IMR-90 (cell line): ENCODE measurements around the gene ST3GAL3. TPM values are rescaled to one million over a fixed set of nuclear protein-coding genes. Genes with fewer than 3 reads are reported as not detected.

Experiments
- ATAC-seq: fragments of 200-7000 bp; cut with Tn5 transposase; 2 replicates; pipeline ENCODE4 v1.9.1; 2020; ENCODE audit warnings: low read depth, mild to moderate bottlenecking, moderate library complexity
- BruUV-seq: library from RNA; stranded (reverse); fragments of 400-500 nt; replicated peaks from 2 replicates; lab custom pipeline; 2021; lab: Mats Ljungman, UMichigan
- CTCF ChIA-PET: fragments of 300-600 bp; formaldehyde crosslinking; extraction: SDS; loops from one replicate; lab custom pipeline; 2021; ENCODE audit warnings: antibody characterized with exemption; lab: Yijun Ruan, JAX
- POLR2A ChIA-PET: fragments of 300-600 bp; sonication (Branson Sonifier 250); formaldehyde crosslinking; loops from one replicate; lab custom pipeline; 2022; ENCODE audit warnings: antibody characterized with exemption; ENCODE audit not compliant: unreplicated experiment; lab: Charles Lee
- DNase-seq: peaks from one replicate; pipeline ENCODE4 v3.0.0; 2013
- H2AFZ ChIP-seq: replicated peaks from 2 replicates; pipeline ENCODE3; 2013; ENCODE audit warnings: low read length, mild to moderate bottlenecking; ENCODE audit not compliant: poor library complexity
- H2AK5ac ChIP-seq: 2 replicates; pipeline ENCODE4 v1.6.1; 2013; ENCODE audit warnings: low read depth, low read length, inconsistent platforms
- H2AK9ac ChIP-seq: replicated peaks from 2 replicates; pipeline ENCODE3; 2013; ENCODE audit warnings: mild to moderate bottlenecking, low read depth, low read length, moderate library complexity; ENCODE audit not compliant: poor library complexity
- H2BK120ac ChIP-seq: 2 replicates; pipeline ENCODE4 v1.6.1; 2013; ENCODE audit warnings: low read depth, low read length, inconsistent platforms
- H2BK15ac ChIP-seq: 3 replicates; pipeline ENCODE4 v1.6.1; 2013; ENCODE audit warnings: low read depth, low read length, inconsistent platforms
- H2BK20ac ChIP-seq: 2 replicates; pipeline ENCODE4 v1.6.1; 2013; ENCODE audit warnings: low read depth, mild to moderate bottlenecking, inconsistent platforms, low read length, moderate library complexity
- H2BK5ac ChIP-seq: 2 replicates; pipeline ENCODE4 v1.6.1; 2013; ENCODE audit warnings: mild to moderate bottlenecking, low read depth, low read length, inconsistent platforms; ENCODE audit not compliant: poor library complexity, severe bottlenecking
- H3K14ac ChIP-seq: replicated peaks from 2 replicates; pipeline ENCODE4 v1.6.1; 2013; ENCODE audit warnings: low read depth, low read length, inconsistent platforms
- H3K18ac ChIP-seq: 2 replicates; pipeline ENCODE4 v1.6.1; 2013; ENCODE audit warnings: low read depth, low read length, control low read depth
- H3K23ac ChIP-seq: 2 replicates; pipeline ENCODE4 v1.6.1; 2013; ENCODE audit warnings: low read depth, low read length, inconsistent platforms
- H3K27ac ChIP-seq: 2 replicates; pipeline ENCODE4 v1.5.1; 2013; ENCODE audit warnings: mild to moderate bottlenecking, control low read depth, low read length; ENCODE audit not compliant: insufficient read depth
- H3K27me3 ChIP-seq: 2 replicates; pipeline ENCODE4 v1.6.1; 2013; ENCODE audit warnings: low read length; ENCODE audit not compliant: control insufficient read depth, insufficient read depth
- H3K36me3 ChIP-seq: 2 replicates; pipeline ENCODE4 v1.6.1; 2013; ENCODE audit warnings: low read length, mixed read lengths; ENCODE audit not compliant: control insufficient read depth, insufficient read depth
- H3K4ac ChIP-seq: 2 replicates; pipeline ENCODE4 v1.6.1; 2013; ENCODE audit warnings: low read depth, low read length, inconsistent platforms
- H3K4me1 ChIP-seq: 2 replicates; pipeline ENCODE4 v1.6.1; 2013; ENCODE audit warnings: low read length, mixed read lengths; ENCODE audit not compliant: control insufficient read depth, insufficient read depth
- H3K4me2 ChIP-seq: 2 replicates; pipeline ENCODE4 v1.6.1; 2013; ENCODE audit warnings: low read depth, mild to moderate bottlenecking, control low read depth, low read length, moderate library complexity
- H3K4me3 ChIP-seq: 2 replicates; pipeline ENCODE4 v1.5.1; 2013; ENCODE audit warnings: low read depth, mild to moderate bottlenecking, control low read depth, low read length, moderate library complexity; ENCODE audit not compliant: insufficient read depth
- H3K56ac ChIP-seq: 2 replicates; pipeline ENCODE4 v1.6.1; 2013; ENCODE audit warnings: low read length, inconsistent platforms; ENCODE audit not compliant: insufficient read depth; ENCODE audit errors: extremely low read depth
- H3K79me1 ChIP-seq, 2 experiments: 2 replicates each; pipeline ENCODE4 v1.6.1; 2013; ENCODE audit warnings: low read length in 2 of 2, inconsistent platforms in 1 of 2, low read depth in 1 of 2
- H3K9ac ChIP-seq: 2 replicates; pipeline ENCODE4 v1.6.1; 2013; ENCODE audit warnings: low read depth, low read length, control low read depth
- H3K9me1 ChIP-seq: 2 replicates; pipeline ENCODE4 v1.6.1; 2013; ENCODE audit warnings: low read length, inconsistent platforms; ENCODE audit not compliant: insufficient read depth
- H3K9me3 ChIP-seq: 2 replicates; pipeline ENCODE4 v1.6.1; 2013; ENCODE audit warnings: low read length; ENCODE audit not compliant: control insufficient read depth, insufficient read depth
- H4K20me1 ChIP-seq: 2 replicates; pipeline ENCODE4 v1.6.1; 2013; ENCODE audit warnings: low read length, inconsistent platforms; ENCODE audit not compliant: insufficient read depth
- H4K5ac ChIP-seq: 2 replicates; pipeline ENCODE4 v1.6.1; 2013; ENCODE audit warnings: mild to moderate bottlenecking, low read depth, low read length, control low read depth
- H4K8ac ChIP-seq, 2 experiments: 2 replicates each; pipeline ENCODE4 v1.6.1; 2013; ENCODE audit warnings: low read depth in 2 of 2, low read length in 2 of 2, control low read depth in 1 of 2, inconsistent platforms in 1 of 2
- H4K91ac ChIP-seq: 2 replicates; pipeline ENCODE4 v1.6.1; 2013; ENCODE audit warnings: low read depth, low read length, inconsistent platforms; ENCODE audit not compliant: insufficient read depth
- BHLHE40 ChIP-seq: fragments of 150-350 bp; IDR thresholded peaks from 2 replicates; pipeline ENCODE4 v1.6.1; 2016; ENCODE audit warnings: mild to moderate bottlenecking, low read depth, low read length
- CEBPB ChIP-seq: IDR thresholded peaks from 2 replicates; pipeline ENCODE4 v1.6.1; 2012; ENCODE audit warnings: low read depth, low read length, improper control_type of control experiment
- CHD1 ChIP-seq: IDR thresholded peaks from 2 replicates; pipeline ENCODE4 v1.6.1; 2012; ENCODE audit warnings: low read depth, low read length, improper control_type of control experiment
- NFE2L2 ChIP-seq: fragments of 150-350 bp; IDR thresholded peaks from 2 replicates; pipeline ENCODE4 v1.6.1; 2016; ENCODE audit warnings: low read depth, mild to moderate bottlenecking, low read length
- USF2 ChIP-seq: fragments of 150-350 bp; IDR thresholded peaks from 2 replicates; pipeline ENCODE4 v1.6.1; 2017; ENCODE audit warnings: mild to moderate bottlenecking, antibody characterized with exemption, low read length, low read depth
- WGBS, 2 experiments: methylation state at CpG; one replicate each; pipeline versions ENCODE4 v1.1.5 to v1.1.7; 2013; ENCODE audit warnings: missing lambda C conversion rate in 2 of 2; ENCODE audit not compliant: insufficient read length in 1 of 2; ENCODE audit errors: extremely low coverage in 2 of 2; 5-methylcytosine and 5-hydroxymethylcytosine counted together
- dilution Hi-C: fragments of 300-500 bp; cut with HindIII; formaldehyde crosslinking; loops from one replicate; pipeline ENCODE4 v1.14.3; 2018; ENCODE audit warnings: low sequenced_read_pairs; ENCODE audit not compliant: unreplicated experiment
- in situ Hi-C: fragments of 300-500 bp; cut with MboI; formaldehyde crosslinking; loops from 3 replicates; pipeline ENCODE4 v1.14.3; 2019; ENCODE audit warnings: low sequenced_read_pairs, inconsistent platforms, mixed read lengths
- intact Hi-C: fragments of 100-400 bp; cut with micrococcal nuclease; formaldehyde crosslinking; loops from 2 replicates; pipeline ENCODE4 v1.10.0; 2022
- polyA plus RNA-seq, 3 experiments: library from polyadenylated mRNA; depleted of rRNA; stranded (reverse); fragments of >200 nt; gene quantifications; 2 replicates each; pipeline ENCODE4 v1.2.3, GENCODE V29; 2012; ENCODE audit warnings: low replicate concordance in 1 of 3
- total RNA-seq: library from RNA; depleted of rRNA; stranded (reverse); fragments of >200 nt; gene quantifications from 2 replicates; pipeline ENCODE4 v1.2.3, GENCODE V29; 2012

The ST3GAL3 gene
- total and polyA plus RNA-seq, 2 of the 4 experiments (the other 2 are of a cell fraction) = 12.0 to 14.8 TPM

- H3K9me3 ChIP-seq = no peaks in the 10 kb centered on the region
- H3K9me1 ChIP-seq = peaks cover 14% of the 10 kb centered on the region
- no peak overlapping the region for H2BK20ac ChIP-seq
- H2AK9ac ChIP-seq = peak overlapping the region; percentile 98
- no peak overlapping the region for H2AK5ac ChIP-seq
- peak overlapping the region; percentile 67; the same call in 1 of the 2 replicates for H3K4me3 ChIP-seq
- in situ Hi-C loops = no loop called here
- no peak overlapping the region for H3K18ac ChIP-seq
- peak overlapping the region; percentile 96 for H3K9ac ChIP-seq
- ChIA-PET CTCF (interaction anchor here (3.5 kb wide), 1 partner anchor 13 kb away, joined by 21 read pairs; no protein-coding TSS in a partner anchor), POLR2A (no interaction called here)
- H3K4me2 ChIP-seq = peak overlapping the region; percentile 81
- peaks cover 5% of the 10 kb centered on the region for H3K36me3 ChIP-seq
- no peak overlapping the region for H2BK5ac ChIP-seq
- peaks cover 17 to 57% of the 10 kb centered on the region in 2 experiments for H3K79me1 ChIP-seq
- H3K27ac ChIP-seq = no peak overlapping the region
- dilution Hi-C loops = no loop called here
- H3K4me1 ChIP-seq = peaks cover 15% of the 10 kb centered on the region
- H3K23ac ChIP-seq = peak overlapping the region; percentile 65; the same call in 1 of the 2 replicates
- TF ChIP-seq USF2 (no peak), BHLHE40 (no peak), CHD1 (no peak), NFE2L2 (no peak), CEBPB (no peak)
- no TSS peak for BruUV-seq
- peak overlapping the region; percentile 98; the same call in 1 of the 2 replicates for H3K14ac ChIP-seq
- H2BK120ac ChIP-seq = no peak overlapping the region
- 0 out of 2 replicates have a peak overlapping the region, but pooled peaks have one; percentile 2 for H3K4ac ChIP-seq
- no peak overlapping the region for H2AFZ ChIP-seq
- DNase-seq = no peak
- peaks cover 3% of the 10 kb centered on the region for H4K20me1 ChIP-seq
- H3K27me3 ChIP-seq = no peaks in the 10 kb centered on the region
- no peak for ATAC-seq
- no peak overlapping the region for H4K91ac ChIP-seq
- H2BK15ac ChIP-seq = no peak overlapping the region
- WGBS, 2 experiments = 0% methylated on average over 1 of the region's 3 CpGs; no CpG with 5 or more reads in 1 of the 2 experiments
- no peak overlapping the region for H3K56ac ChIP-seq
- no peak overlapping the region for H4K8ac ChIP-seq
- H4K5ac ChIP-seq = no peak overlapping the region
- intact Hi-C loops = loop anchor here (2.0 kb wide), 1 partner anchor 21 kb away; no protein-coding TSS in a partner anchor
Observed at GRCh38 chr1:43947874-43948437, 240.6 kb downstream of the ST3GAL3 start.
